Testis (tissue), 2 donors: Measurements from ENCODE around the gene GPR62.

Source experiments
- POLR2A ChIP-seq: fragments of 450-650 bp; IDR thresholded peaks from one replicate; pipeline ENCODE4 v1.6.1; 2017; ENCODE audit warnings: antibody characterized with exemption, mild to moderate bottlenecking, moderate library complexity
- TF ChIP-seq, protein P1 (sequence below), 3 experiments: fragments of 450-650 bp in 2 of 3; fragments of 200-600 bp in 1 of 3; sonication (generic) in 1 of 3; IDR thresholded peaks; one replicate each; pipeline ENCODE4 v1.5.1; 2016 to 2019; ENCODE audit warnings: antibody characterized with exemption in 3 of 3, mild to moderate bottlenecking in 2 of 3, moderate library complexity in 1 of 3

DNA sequence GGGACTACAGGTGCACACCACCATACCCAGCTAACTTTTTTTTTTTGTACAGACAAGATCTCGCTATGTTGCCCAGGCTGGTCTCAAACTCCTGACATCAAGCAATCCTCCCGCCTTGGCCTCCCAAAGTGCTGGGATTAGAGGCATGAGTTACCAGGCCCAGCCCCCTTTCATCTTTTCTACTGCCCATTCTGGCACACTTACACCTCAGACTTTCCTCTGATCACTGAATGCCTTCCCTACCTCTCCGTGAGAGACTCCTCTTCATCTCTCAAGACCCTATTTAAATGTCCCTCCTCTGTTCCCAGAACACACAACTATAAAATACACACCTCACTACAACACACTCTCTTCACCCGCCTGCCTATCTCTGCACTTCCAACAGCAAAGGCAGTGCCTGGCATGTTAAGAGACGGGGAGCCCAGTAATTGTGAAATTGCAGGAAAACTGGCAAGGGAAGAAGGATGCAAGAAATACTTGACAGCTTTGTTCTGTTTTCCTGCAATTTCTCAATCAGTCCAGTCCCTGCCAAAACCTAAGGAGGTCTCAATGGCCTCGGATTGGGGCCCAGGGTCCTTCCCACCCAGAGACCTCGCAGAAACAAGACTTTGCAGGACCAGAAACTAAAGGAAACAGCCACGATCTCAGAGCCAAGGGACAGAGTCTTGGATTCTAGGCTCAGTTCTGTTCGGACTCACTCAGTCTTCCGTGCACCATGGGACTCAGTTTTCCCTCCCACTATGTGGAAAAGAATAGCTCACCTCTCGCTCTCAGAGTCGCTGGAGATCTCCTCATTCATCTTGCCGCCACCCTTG is 14.3 kb upstream of the GPR62 start:
- TF ChIP-seq, protein P1, sequence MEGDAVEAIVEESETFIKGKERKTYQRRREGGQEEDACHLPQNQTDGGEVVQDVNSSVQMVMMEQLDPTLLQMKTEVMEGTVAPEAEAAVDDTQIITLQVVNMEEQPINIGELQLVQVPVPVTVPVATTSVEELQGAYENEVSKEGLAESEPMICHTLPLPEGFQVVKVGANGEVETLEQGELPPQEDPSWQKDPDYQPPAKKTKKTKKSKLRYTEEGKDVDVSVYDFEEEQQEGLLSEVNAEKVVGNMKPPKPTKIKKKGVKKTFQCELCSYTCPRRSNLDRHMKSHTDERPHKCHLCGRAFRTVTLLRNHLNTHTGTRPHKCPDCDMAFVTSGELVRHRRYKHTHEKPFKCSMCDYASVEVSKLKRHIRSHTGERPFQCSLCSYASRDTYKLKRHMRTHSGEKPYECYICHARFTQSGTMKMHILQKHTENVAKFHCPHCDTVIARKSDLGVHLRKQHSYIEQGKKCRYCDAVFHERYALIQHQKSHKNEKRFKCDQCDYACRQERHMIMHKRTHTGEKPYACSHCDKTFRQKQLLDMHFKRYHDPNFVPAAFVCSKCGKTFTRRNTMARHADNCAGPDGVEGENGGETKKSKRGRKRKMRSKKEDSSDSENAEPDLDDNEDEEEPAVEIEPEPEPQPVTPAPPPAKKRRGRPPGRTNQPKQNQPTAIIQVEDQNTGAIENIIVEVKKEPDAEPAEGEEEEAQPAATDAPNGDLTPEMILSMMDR (IDR thresholded peaks at IDR 0.05), result no peak
- no peak for TF ChIP-seq POLR2A
